ENCODE results near the gene SERGEF. TPM values are rescaled to one million over a fixed set of nuclear protein-coding genes. Genes with fewer than 3 reads are reported as not detected.

Gene SERGEF
- total RNA-seq, 2 donors from 2014 or later, result 26.7 to 42.1 TPM

DNA sequence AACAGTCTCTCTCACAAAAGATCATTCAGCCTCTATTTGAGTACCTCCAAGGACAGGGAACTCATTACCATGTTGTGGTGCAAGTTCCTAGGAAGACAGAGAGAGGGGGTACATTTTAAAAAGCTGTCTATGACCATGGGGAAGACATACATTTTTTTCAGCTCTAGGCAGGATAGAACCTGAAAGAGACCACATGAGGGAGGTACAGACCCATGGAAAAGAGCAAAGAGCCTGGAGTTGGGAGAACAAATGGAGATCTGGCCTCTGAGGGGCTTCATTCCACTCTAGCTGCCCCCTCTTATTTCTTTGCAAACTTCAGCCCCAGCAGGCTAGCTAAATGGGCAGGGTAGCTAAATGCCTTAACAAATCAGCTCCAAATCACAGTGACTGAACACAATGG, 241.9 kb downstream of the SERGEF start:
- H3K4me1 Mint-ChIP-seq, result no peaks in the 10 kb centered on the region
- H3K27ac Mint-ChIP-seq, result no peak overlapping the region
- Histone ChIP-seq H3K4me1 (ENCODE audit: control insufficient read depth, insufficient read depth, low read length) (no peaks in the 10 kb centered on the region), H3K27ac (ENCODE audit: low read depth, low read length) (no peak overlapping the region), H3K36me3 (ENCODE audit: control insufficient read depth, insufficient read depth, low read length) (no peaks in the 10 kb centered on the region), H3K4me3 (ENCODE audit: low read length) (no peak overlapping the region), H3K27me3 (ENCODE audit: control insufficient read depth, insufficient read depth, low read length, poor library complexity, severe bottlenecking) (no peaks in the 10 kb centered on the region), H3K9ac (ENCODE audit: extremely low read depth, low read length, poor library complexity, severe bottlenecking) (no peak overlapping the region), H3K9me3 (ENCODE audit: control insufficient read depth, low read length) (no peaks in the 10 kb centered on the region)
- H3K9me3 Mint-ChIP-seq, result no peaks in the 10 kb centered on the region
- no peaks in the 10 kb centered on the region for H3K36me3 Mint-ChIP-seq (ENCODE audit: low read depth)
- H3K4me3 Mint-ChIP-seq, result no peak overlapping the region
- no peaks in the 10 kb centered on the region for H3K27me3 Mint-ChIP-seq (ENCODE audit: insufficient read depth)
- DNase-seq, result no peak
- TF ChIP-seq, protein P1, sequence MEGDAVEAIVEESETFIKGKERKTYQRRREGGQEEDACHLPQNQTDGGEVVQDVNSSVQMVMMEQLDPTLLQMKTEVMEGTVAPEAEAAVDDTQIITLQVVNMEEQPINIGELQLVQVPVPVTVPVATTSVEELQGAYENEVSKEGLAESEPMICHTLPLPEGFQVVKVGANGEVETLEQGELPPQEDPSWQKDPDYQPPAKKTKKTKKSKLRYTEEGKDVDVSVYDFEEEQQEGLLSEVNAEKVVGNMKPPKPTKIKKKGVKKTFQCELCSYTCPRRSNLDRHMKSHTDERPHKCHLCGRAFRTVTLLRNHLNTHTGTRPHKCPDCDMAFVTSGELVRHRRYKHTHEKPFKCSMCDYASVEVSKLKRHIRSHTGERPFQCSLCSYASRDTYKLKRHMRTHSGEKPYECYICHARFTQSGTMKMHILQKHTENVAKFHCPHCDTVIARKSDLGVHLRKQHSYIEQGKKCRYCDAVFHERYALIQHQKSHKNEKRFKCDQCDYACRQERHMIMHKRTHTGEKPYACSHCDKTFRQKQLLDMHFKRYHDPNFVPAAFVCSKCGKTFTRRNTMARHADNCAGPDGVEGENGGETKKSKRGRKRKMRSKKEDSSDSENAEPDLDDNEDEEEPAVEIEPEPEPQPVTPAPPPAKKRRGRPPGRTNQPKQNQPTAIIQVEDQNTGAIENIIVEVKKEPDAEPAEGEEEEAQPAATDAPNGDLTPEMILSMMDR (conservative IDR thresholded peaks at IDR 0.05), result peak; percentile 38

DNA sequence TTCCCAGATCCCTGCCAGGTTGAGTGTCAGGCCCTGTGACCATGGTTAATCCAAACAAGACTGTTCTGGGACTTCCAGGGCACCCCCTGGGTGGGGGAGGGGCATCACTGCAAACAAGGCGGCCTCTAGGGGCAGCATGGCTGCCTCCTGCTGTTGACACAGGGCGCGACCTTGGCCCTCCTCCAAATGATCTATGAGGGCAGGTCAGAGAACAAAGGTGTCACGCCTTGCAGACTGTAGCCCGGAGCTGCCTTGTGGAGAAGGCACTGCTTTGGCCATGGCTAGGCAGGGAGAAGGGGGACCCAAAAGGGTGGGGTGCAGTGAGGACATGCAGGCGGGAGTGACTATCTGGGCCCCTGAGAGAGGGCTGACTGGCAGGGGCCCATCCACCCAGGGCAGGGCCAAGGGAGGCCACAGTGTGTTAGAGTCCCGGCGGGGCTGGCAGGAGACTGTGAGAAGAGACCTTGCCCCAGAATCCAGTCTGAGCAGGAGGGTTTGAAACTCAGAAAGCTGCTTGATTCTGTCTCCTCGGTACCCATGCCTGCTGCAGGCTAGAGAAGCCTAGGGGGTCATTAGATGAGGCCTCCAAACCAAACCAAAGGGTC, 242.7 kb downstream of the SERGEF start:
- Mint-ChIP-seq H3K27me3 (ENCODE audit: insufficient read depth) (no peaks in the 10 kb centered on the region), H3K9me3 (no peaks in the 10 kb centered on the region), H3K4me1 (no peaks in the 10 kb centered on the region), H3K4me3 (no peak overlapping the region), H3K36me3 (ENCODE audit: low read depth) (no peaks in the 10 kb centered on the region), H3K27ac (no peak overlapping the region)
- no peak overlapping the region for H3K27ac ChIP-seq (ENCODE audit: low read depth, low read length)
- no peaks in the 10 kb centered on the region for H3K9me3 ChIP-seq (ENCODE audit: control insufficient read depth, low read length)
- WGBS, 2 experiments (ENCODE audit: insufficient coverage in 1 of 2, insufficient read length in 1 of 2), result 87 to 88% methylated on average over 7 to 9 of the region's 9 CpGs
- no peak overlapping the region for H3K9ac ChIP-seq (ENCODE audit: extremely low read depth, low read length, poor library complexity, severe bottlenecking)
- peak; percentile 77 for DNase-seq
- no peaks in the 10 kb centered on the region for H3K4me1 ChIP-seq (ENCODE audit: control insufficient read depth, insufficient read depth, low read length)
- H3K36me3 ChIP-seq (ENCODE audit: control insufficient read depth, insufficient read depth, low read length), result no peaks in the 10 kb centered on the region
- no peaks in the 10 kb centered on the region for H3K27me3 ChIP-seq (ENCODE audit: control insufficient read depth, insufficient read depth, low read length, poor library complexity, severe bottlenecking)
- TF ChIP-seq, protein P1 (conservative IDR thresholded peaks at IDR 0.05), result peak; percentile 66
- H3K4me3 ChIP-seq (ENCODE audit: low read length), result no peak overlapping the region

DNA sequence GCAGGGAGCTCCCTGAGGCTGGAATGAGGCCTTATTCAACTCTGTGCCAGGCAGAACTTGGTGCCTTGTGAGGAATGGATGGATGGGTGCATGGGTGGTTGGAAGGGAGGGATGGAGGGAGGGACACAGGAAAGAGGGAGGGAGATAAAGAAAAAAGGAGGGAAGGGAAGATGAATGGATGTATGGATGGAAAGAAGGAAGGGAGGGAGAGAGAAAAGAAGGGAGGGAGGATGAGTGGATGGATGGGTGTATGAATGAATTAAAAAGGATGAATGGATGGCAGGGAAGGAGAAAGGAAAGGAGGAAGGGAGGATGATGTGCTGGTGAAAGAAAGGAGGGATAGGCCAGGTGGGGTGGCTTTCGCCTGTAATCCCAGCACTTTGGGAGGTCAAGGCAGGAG, 243.6 kb downstream of the SERGEF start:
- Histone ChIP-seq H3K27ac (ENCODE audit: low read depth, low read length) (no peak overlapping the region), H3K4me3 (ENCODE audit: low read length) (no peak overlapping the region), H3K36me3 (ENCODE audit: control insufficient read depth, insufficient read depth, low read length) (no peaks in the 10 kb centered on the region), H3K9ac (ENCODE audit: extremely low read depth, low read length, poor library complexity, severe bottlenecking) (no peak overlapping the region), H3K9me3 (ENCODE audit: control insufficient read depth, low read length) (no peaks in the 10 kb centered on the region), H3K4me1 (ENCODE audit: control insufficient read depth, insufficient read depth, low read length) (no peaks in the 10 kb centered on the region), H3K27me3 (ENCODE audit: control insufficient read depth, insufficient read depth, low read length, poor library complexity, severe bottlenecking) (no peaks in the 10 kb centered on the region)
- H3K27me3 Mint-ChIP-seq (ENCODE audit: insufficient read depth), result no peaks in the 10 kb centered on the region
- no peaks in the 10 kb centered on the region for H3K4me1 Mint-ChIP-seq
- no peaks in the 10 kb centered on the region for H3K9me3 Mint-ChIP-seq
- no peak overlapping the region for H3K27ac Mint-ChIP-seq
- H3K4me3 Mint-ChIP-seq, result no peak overlapping the region
- H3K36me3 Mint-ChIP-seq (ENCODE audit: low read depth), result no peaks in the 10 kb centered on the region
- DNase-seq, result no peak
- WGBS, 2 experiments (ENCODE audit: insufficient coverage in 1 of 2, insufficient read length in 1 of 2), result 100% methylated on average over 1 of the region's 1 CpG; no CpG with 5 or more reads in 1 of the 2 experiments
- TF ChIP-seq, protein P1 (conservative IDR thresholded peaks at IDR 0.05), result no peak
